HG03066 (cell line): ENCODE results near the gene TESK1.
"Not testable (repeated sequence)": the region's sequence is repeated elsewhere in the genome, so short reads cannot be mapped to it uniquely, and the experiment has no call there.

Source experiments
- ATAC-seq: cut with Tn5 transposase; IDR thresholded peaks from one replicate; pipeline ENCODE4 v1.9.1; 2021; ENCODE audit warnings: low read depth; ENCODE audit not compliant: unreplicated experiment

TESK1 gene

GRCh38 chr9:35612843-35613242, 7.8 kb downstream of the TESK1 start:
- no peak for ATAC-seq

DNA sequence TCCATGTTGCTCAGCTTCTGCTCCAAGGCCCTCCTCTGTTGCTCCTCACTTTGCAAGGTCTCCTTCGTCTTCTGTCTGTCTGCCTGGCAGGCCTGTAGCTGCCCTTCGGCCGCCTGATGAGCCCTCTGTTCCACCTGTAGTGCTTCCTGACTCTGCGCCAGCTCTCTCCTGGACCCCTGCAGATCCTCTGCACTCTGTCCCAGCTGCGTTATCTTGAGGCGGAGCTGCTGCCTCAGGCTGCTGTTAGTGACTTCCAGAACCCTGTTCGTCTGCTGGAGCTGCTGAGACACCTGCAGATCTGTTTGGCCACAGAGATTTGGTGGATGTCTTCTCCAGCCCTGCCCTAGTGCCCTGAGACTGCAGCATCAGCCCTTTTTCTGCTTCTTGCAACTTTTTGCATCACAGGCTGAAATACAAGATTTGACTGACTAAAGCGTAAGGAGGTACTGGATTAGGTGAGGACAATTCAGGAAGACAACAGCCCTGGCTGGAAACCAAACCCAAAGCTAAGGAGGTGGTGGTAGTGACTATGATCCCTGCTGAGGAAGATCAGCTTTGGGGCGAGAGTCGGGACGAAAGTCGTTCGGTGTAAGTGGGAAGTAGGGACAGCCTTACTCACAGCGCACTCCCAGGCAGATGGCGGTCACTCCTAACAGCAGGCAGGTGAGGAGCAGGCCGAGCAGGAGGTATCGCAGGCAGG, 11.1 kb downstream of the TESK1 start:
- no peak for ATAC-seq

DNA sequence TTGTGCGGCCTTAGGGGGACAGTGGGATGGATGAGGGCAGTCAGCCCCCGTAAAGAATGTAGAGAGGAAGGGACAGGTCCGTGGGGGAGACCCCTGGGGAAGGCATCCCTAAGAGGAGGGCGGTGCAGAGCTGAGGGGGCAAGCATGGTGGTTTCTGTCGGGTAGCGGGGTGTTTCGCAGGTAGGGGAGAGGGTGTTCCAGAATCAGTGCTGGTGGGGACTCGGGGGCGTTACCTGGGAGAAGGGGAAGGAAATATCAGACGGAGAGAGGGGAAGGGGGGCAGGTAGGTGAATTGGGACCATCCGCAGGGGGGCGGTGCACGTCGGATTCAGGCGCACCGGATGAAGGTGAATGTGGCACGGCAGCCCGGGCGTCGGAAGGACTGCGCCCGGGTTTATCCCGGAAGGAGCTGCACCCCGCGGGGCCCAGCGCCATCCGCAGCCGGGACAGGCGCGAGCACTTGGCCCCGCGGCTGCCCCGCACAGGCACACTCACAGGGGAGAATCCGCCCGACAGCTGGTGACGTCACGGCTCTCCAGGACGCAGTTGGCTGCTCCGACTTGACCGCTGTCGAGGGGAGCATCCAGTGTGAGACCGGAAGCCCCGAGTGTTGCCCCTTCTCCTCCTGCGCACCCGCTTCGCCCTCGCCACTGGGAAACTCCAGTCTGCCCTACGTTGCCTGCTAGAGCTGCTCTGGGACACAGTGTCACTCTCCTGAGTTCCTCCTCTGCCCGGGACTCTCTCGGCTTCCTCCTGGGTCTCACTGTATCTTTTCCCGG, 11.8 kb downstream of the TESK1 start:
- peak; percentile 44 for ATAC-seq

DNA sequence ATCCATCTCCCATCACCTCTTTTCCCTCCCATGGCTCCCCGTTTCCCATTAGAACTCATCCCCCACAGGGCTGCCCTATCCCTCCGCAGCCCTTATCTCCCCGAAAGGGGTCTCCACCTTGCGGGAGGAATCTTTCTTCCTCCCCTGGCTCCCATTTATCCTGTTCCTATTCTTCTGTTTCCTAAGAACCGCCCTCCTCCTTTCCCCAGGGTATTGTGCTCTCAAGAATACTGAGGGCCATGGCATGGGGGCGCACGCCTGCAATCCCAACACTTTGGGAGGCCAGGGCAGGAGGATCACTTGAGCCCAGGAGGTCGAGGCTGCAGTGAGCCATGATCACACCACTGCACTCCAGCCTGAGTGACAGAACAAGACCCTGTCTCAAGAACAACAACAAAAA, 12.5 kb downstream of the TESK1 start:
- no peak for ATAC-seq

DNA sequence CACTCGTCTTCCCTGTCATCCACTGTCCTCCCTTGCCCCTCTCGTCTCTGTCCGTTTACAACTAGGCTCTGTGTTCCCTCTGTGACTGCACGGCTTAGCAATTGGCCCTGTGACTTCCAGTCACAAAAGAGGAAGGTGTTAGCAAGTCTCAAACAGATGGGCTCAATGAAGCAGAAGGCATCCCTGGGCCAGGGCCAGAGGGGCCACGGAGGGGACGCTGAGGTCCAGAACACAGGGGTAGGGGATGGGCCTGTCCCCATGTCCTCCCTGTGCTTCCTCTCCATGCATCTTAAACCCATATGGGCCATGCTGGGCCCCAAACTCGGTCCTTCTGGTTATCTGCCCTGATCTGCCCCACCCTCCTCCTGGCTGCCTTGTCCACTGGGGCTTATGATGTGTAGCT, 13.3 kb downstream of the TESK1 start, which contains the start of gene CD72:
Gene CD72 (minus strand): TSS at position 89 of the 403 bp plus-strand sequence. CDS start 110 bp downstream, outside the sequence.
- ATAC-seq: no peak

GRCh38 chr9:35618854-35619799, 14.1 kb downstream of the TESK1 start:
- peak; percentile 41 for ATAC-seq

DNA sequence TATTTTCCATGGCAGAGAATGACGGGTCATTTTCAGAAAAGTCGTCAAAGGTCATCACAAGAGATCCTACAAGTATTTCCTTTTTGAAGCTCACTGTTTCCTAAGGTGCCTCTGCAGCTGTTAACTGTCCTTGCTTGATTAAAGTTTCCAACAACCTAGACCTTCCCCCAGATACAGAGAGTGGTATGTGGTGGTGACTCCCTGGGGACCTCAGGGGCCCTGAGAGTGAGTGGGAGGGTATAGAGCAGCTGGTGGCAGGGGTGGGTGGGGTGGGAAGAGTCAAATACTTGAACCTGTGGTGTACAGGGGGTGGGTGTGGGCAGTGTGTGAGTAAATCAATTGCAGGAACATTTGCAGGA, 14.7 kb downstream of the TESK1 start:
- ATAC-seq: peak; percentile 63

DNA sequence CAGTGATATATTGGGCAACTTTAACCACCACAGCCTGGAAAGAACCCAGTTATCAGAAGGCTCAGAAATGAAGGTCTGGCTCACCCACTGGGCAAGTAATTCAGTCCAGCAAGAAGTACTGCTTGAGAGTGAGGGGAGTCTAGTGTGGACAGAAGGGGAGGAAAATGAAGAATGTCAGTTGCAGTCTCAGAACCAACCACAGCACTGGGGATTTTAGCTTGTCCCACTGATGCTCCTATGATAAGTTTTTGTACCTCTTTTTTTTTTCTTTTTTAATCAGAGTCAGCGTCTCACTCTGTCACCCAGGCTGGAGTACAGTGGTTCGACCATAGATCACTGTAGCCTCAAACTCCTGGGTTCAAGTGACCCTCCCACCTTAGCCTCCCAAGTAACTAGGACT, 22.5 kb downstream of the TESK1 start:
- ATAC-seq: no peak

DNA sequence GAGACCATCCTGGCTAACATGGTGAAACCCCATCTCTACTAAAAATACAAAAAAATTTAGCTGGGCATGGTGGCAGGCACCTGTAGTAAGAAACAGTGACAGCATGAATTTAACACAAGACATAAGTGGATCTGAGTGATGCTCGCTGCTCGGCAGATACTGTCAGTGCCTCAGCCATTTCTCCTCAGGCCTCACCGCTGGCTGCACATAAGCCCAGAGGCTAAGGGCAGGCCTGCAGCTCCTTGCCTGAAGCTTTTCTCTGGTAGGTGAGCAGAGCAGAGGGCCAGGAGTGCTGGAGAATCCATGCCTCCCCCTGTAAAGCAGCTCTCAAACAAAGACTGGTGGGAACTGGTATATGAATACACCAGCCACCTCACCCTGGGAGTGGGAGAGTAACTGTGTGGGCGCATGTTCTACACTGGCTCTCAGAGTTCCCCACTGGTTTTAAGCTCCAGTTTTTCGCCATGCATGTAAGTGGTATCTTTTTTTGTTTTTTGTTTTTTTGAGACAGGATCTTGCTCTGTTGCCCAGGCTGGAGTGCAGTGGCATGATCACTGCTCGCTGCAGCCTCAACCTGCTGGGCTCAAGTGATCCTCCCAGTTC, 23.4 kb downstream of the TESK1 start:
- ATAC-seq: no peak

GRCh38 chr9:35629597-35629996, 24.5 kb downstream of the TESK1 start:
- no peak for ATAC-seq

GRCh38 chr9:35635730-35636129, 30.7 kb downstream of the TESK1 start:
- no peak for ATAC-seq

GRCh38 chr9:35636135-35636876, 31.2 kb downstream of the TESK1 start:
- no peak for ATAC-seq

GRCh38 chr9:35636877-35637246, 31.8 kb downstream of the TESK1 start:
- not testable (repeated sequence) for ATAC-seq

GRCh38 chr9:35637427-35637955, 32.4 kb downstream of the TESK1 start:
- ATAC-seq: not testable (repeated sequence)

DNA sequence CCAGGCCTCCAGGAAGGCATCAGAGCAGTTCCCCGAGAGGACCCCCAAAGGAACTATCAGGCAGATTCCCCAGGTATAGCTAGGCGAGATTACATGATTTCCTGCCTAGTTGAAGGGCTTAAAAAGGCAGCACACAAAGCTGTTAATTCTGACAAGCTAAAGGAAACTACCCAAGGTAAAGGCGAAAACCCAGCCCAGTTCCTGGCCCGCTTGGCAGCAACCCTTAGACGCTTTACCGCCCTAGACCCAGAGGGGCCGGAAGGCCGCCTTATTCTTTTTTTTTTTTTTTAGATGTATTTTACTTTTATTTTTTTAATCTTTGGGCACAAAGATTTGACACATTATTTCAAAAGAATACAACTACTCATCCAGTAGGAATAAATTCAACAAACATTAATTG, 33.7 kb downstream of the TESK1 start:
- ATAC-seq: not testable (repeated sequence)

- not testable (repeated sequence) for ATAC-seq
These were observed 34.2 kb downstream of the TESK1 start for GRCh38 chr9:35639225-35639624.

DNA sequence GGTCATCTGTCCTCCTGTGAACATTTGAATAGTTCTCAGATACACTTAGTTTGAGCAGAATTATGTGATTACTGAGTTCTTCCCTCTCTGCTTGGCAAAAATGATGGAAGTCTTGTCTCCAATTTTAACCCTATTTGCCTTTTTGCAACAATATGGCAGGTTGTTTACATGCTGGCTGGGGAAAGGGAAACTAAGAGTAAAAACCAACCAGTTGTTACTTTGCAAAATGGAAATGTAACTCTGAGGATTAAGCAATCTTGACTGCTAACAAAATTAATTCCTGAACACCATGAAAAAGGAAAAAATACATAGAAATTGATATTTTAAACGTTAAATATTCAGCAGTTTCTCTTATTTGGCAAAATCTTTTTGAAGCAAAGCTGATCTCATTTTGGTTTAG, 34.6 kb downstream of the TESK1 start:
- ATAC-seq: no peak

- ATAC-seq: not testable (repeated sequence)
These were observed 35.4 kb downstream of the TESK1 start for GRCh38 chr9:35640431-35640830.

GRCh38 chr9:35641478-35641877, 36.4 kb downstream of the TESK1 start:
- not testable (repeated sequence) for ATAC-seq

DNA sequence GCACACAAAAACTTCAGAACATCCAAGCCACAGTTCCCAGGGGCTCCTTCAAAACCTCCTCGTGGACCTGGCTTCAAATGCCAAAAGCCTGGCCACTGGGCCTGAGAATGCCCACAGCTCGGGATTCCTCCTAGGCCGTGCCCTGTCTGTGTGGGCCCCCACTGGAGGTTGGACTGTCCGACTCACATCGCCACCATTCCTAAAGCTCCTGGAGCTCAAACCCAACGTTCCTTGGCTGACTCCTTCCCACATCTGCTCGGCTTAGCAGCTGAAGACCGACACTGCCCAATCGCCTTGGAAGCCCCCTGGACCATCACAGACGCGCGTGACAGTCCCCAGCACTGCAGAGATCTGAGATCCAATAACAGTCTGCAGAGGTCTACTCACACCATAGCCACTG, 38.0 kb downstream of the TESK1 start:
- ATAC-seq: no peak
